HepG2 (cell line): ENCODE data around the gene DAGLB. TPM values are rescaled to one million over a fixed set of nuclear protein-coding genes. Genes with fewer than 3 reads are reported as not detected.

Experiments
- ATAC-seq: fragments of 200-7000 bp; cut with Tn5 transposase; 3 replicates; pipeline ENCODE4 v1.9.1; 2020; ENCODE audit warnings: mild to moderate bottlenecking, moderate library complexity
- BruUV-seq: library from RNA; stranded (reverse); fragments of 400-500 nt; replicated peaks from 2 replicates; lab custom pipeline; 2021; lab: Mats Ljungman, UMichigan
- CTCF ChIA-PET: fragments of 300-600 bp; formaldehyde crosslinking; extraction: SDS; loops from one replicate; lab custom pipeline; 2021; ENCODE audit warnings: low total read pairs, inconsistent platforms, low intra/inter-chr PET ratio; lab: Yijun Ruan, JAX
- POLR2A ChIA-PET: fragments of 350-600 bp; sonication (Branson Sonifier 250); formaldehyde crosslinking; loops from one replicate; lab custom pipeline; 2020; ENCODE audit warnings: antibody characterized with exemption, inconsistent platforms; lab: Yijun Ruan, JAX
- DNase-seq: peaks from one replicate; pipeline ENCODE4 v3.0.0-alpha.2; 2015; ENCODE audit warnings: low spot score
- FAIRE-seq: peaks from 3 replicates; lab custom pipeline; 2011; peaks lifted over from hg19 to GRCh38; lab: Jason Lieb, UNC
- H2AFZ ChIP-seq: one replicate; pipeline ENCODE4 v1.6.1; 2011; ENCODE audit warnings: low read length, inconsistent platforms
- H3K27ac ChIP-seq: fragments of 300-600 bp; 3 replicates; pipeline ENCODE4 v1.8.0; 2011; ENCODE audit warnings: mixed run types, mild to moderate bottlenecking, mixed read lengths, low read length, inconsistent platforms; ENCODE audit not compliant: insufficient read depth; ENCODE audit errors: extremely low read length
- H3K27me3 ChIP-seq, 2 experiments: fragments of 200-600 bp in 1 of 2; 2 replicates in 1 of 2; 3 replicates in 1 of 2; pipeline versions ENCODE4 v1.6.0 to v1.8.0; 2011; ENCODE audit warnings: low read length in 2 of 2, mild to moderate bottlenecking in 2 of 2, moderate library complexity in 2 of 2, inconsistent platforms in 1 of 2; ENCODE audit not compliant: insufficient read depth in 2 of 2, control insufficient read depth in 1 of 2
- H3K36me3 ChIP-seq, 2 experiments: fragments of 200-600 bp in 1 of 2; replicated peaks in 1 of 2; 2 replicates in 1 of 2; 3 replicates in 1 of 2; pipeline versions ENCODE4 v1.5.1 to v1.8.0; 2011; ENCODE audit warnings: low read length in 2 of 2, inconsistent platforms in 1 of 2; ENCODE audit not compliant: insufficient read depth in 2 of 2, control insufficient read depth in 1 of 2
- H3K4me1 ChIP-seq: 2 replicates; pipeline ENCODE4 v1.5.1; 2012; ENCODE audit warnings: low read length, inconsistent platforms; ENCODE audit not compliant: insufficient read depth
- H3K4me2 ChIP-seq: 2 replicates; pipeline ENCODE4 v1.6.0; 2011; ENCODE audit warnings: low read depth, low read length, inconsistent platforms
- H3K4me3 ChIP-seq, 3 experiments: fragments of 200-600 bp in 1 of 3; sonication (generic), shearing (Covaris generic) in 1 of 3; replicated peaks in 1 of 3; 2 replicates each; pipeline ENCODE4 v1.5.1; 2011 to 2016; ENCODE audit warnings: low read length in 3 of 3, inconsistent platforms in 2 of 3, low read depth in 2 of 3, mild to moderate bottlenecking in 2 of 3, control low read depth in 1 of 3, mixed read lengths in 1 of 3; ENCODE audit not compliant: insufficient read depth in 1 of 3
- H3K79me2 ChIP-seq: one replicate; pipeline ENCODE4 v1.6.1; 2011; ENCODE audit warnings: low read length, inconsistent platforms; ENCODE audit not compliant: insufficient read depth
- H3K9ac ChIP-seq: 2 replicates; pipeline ENCODE4 v1.6.0; 2011; ENCODE audit warnings: mild to moderate bottlenecking, low read depth, low read length, inconsistent platforms; ENCODE audit not compliant: insufficient read depth
- H3K9me3 ChIP-seq: 2 replicates; pipeline ENCODE4 v1.5.1; 2012; ENCODE audit warnings: mild to moderate bottlenecking, low read length
- H4K20me1 ChIP-seq: 2 replicates; pipeline ENCODE4 v1.6.0; 2011; ENCODE audit warnings: inconsistent platforms, mild to moderate bottlenecking, low read length, moderate library complexity; ENCODE audit not compliant: insufficient read depth
- AGO1 ChIP-seq: fragments of 200-400 bp; formaldehyde crosslinking; IDR thresholded peaks from 2 replicates; pipeline ENCODE4 v1.6.1; 2017; ENCODE audit warnings: mild to moderate bottlenecking, low read depth, low read length, moderate library complexity; ENCODE audit not compliant: poor library complexity, severe bottlenecking
- E2F1 ChIP-seq: sonication (generic); formaldehyde crosslinking; IDR thresholded peaks from 2 replicates; pipeline ENCODE4 v1.5.0; 2020; ENCODE audit warnings: missing genetic modification reagents
- MYPOP ChIP-seq: sonication (generic); formaldehyde crosslinking; IDR thresholded peaks from 2 replicates; pipeline ENCODE4 v1.8.1; 2023; ENCODE audit warnings: mild to moderate bottlenecking, moderate library complexity, missing genetic modification reagents
- RAD51 ChIP-seq: fragments of 450-650 bp; IDR thresholded peaks from 2 replicates; pipeline ENCODE4 v1.6.1; 2016; ENCODE audit warnings: borderline replicate concordance
- SIN3B ChIP-seq: fragments of 150-350 bp; IDR thresholded peaks from 2 replicates; pipeline ENCODE4 v1.6.1; 2014; ENCODE audit warnings: low read length
- SRF ChIP-seq: IDR thresholded peaks from 2 replicates; pipeline ENCODE4 v1.6.1; 2011; ENCODE audit warnings: mild to moderate bottlenecking, low read depth, low read length, moderate library complexity
- UBTF ChIP-seq: sonication (generic); formaldehyde crosslinking; IDR thresholded peaks from 2 replicates; pipeline ENCODE4 v1.4.0; 2020; ENCODE audit warnings: mild to moderate bottlenecking, missing genetic modification reagents
- ZFP36L1 ChIP-seq: sonication (generic); formaldehyde crosslinking; IDR thresholded peaks from 2 replicates; pipeline ENCODE4 v1.8.0; 2022; ENCODE audit warnings: mild to moderate bottlenecking, missing genetic modification reagents, moderate library complexity
- ZKSCAN8 ChIP-seq: IDR thresholded peaks from 2 replicates; pipeline ENCODE4 v1.6.1; 2016; ENCODE audit warnings: borderline replicate concordance, missing genetic modification reagents, missing compliant biosample characterization
- ZMAT3 ChIP-seq: sonication (generic); formaldehyde crosslinking; conservative IDR thresholded peaks from 2 replicates; pipeline ENCODE4 v1.7.0; 2021; ENCODE audit warnings: missing genetic modification reagents
- ZNF33A ChIP-seq: sonication (generic); formaldehyde crosslinking; IDR thresholded peaks from 2 replicates; pipeline ENCODE4 v1.5.1; 2020; ENCODE audit warnings: missing genetic modification reagents, mild to moderate bottlenecking, moderate library complexity, borderline replicate concordance
- ZNF674 ChIP-seq: sonication (generic); formaldehyde crosslinking; IDR thresholded peaks from 2 replicates; pipeline ENCODE4 v1.5.0; 2020; ENCODE audit warnings: low read depth, mild to moderate bottlenecking, missing genetic modification reagents
- ZNF83 ChIP-seq: sonication (generic); formaldehyde crosslinking; IDR thresholded peaks from 2 replicates; pipeline ENCODE4 v1.4.0; 2020; ENCODE audit warnings: missing genetic modification reagents, mild to moderate bottlenecking, borderline replicate concordance
- ZSCAN20 ChIP-seq: sonication (generic); formaldehyde crosslinking; IDR thresholded peaks from 2 replicates; pipeline ENCODE4 v1.4.0; 2020; ENCODE audit warnings: missing genetic modification reagents, mild to moderate bottlenecking, borderline replicate concordance
- WGBS: methylation state at CpG from one replicate; pipeline ENCODE4 v1.1.6; 2017; ENCODE audit warnings: low lambda C conversion rate; 5-methylcytosine and 5-hydroxymethylcytosine counted together
- in situ Hi-C: cut with HindIII; loops from 2 replicates; pipeline ENCODE4 v1.10.0; 2017; ENCODE audit warnings: low pct_unique_long_range_greater_than_20kb; ENCODE audit not compliant: extremely low pct_ligation_motif_present
- intact Hi-C: fragments of 100-400 bp; cut with micrococcal nuclease; formaldehyde crosslinking; loops from one replicate; pipeline ENCODE4 v1.10.0; 2022; ENCODE audit not compliant: unreplicated experiment
- polyA plus RNA-seq, 8 experiments: library from polyadenylated mRNA; depleted of rRNA in 3 of 8; stranded (reverse) in 7 of 8; unstranded in 1 of 8; fragments of >200 nt; fragmentation: Illumina TruSeq in 4 of 8; extraction: Trizol in 4 of 8; gene quantifications; 2 replicates each; pipeline versions ENCODE4 v1.2.1 to v1.2.3, GENCODE V29; 2011 to 2016; ENCODE audit warnings: low read depth in 4 of 8, missing spikeins in 1 of 8, mixed read lengths in 1 of 8; ENCODE audit not compliant: insufficient read depth in 1 of 8
- total RNA-seq, 5 experiments: library from RNA; depleted of rRNA; stranded (reverse); fragments of >200 nt; fragmentation: Illumina TruSeq; extraction: Trizol; gene quantifications; 2 replicates each; pipeline ENCODE4 v1.2.3, GENCODE V29; 2016; ENCODE audit warnings: low read depth in 1 of 5

Gene DAGLB
- total and polyA plus RNA-seq, 2 of the 13 experiments (the other 11 are each of a cell fraction or from before 2014, with no cell fraction given): 7.9 to 9.8 TPM

GRCh38 chr7:6425948-6426347 lies 21.8 kb downstream of the DAGLB start:
- intact Hi-C loops: no loop called here
- FAIRE-seq (no peak), ATAC-seq (no peak), DNase-seq (no peak)
- TF ChIP-seq ZNF674 (CRISPR knock-in tag): no peak
- TF ChIP-seq ZKSCAN8 (CRISPR knock-in tag): no peak
- TF ChIP-seq E2F1 (CRISPR knock-in tag): no peak
- no peak for TF ChIP-seq ZNF33A
- TF ChIP-seq MYPOP (CRISPR knock-in tag): no peak
- no peak for TF ChIP-seq UBTF
- TF ChIP-seq ZSCAN20 (CRISPR knock-in tag): no peak
- TF ChIP-seq RAD51: no peak
- no peak for TF ChIP-seq ZFP36L1 (CRISPR knock-in tag)
- TF ChIP-seq AGO1: no peak
- TF ChIP-seq ZNF83 (CRISPR knock-in tag): no peak
- TF ChIP-seq SRF: no peak
- TF ChIP-seq SIN3B: no peak
- TF ChIP-seq ZMAT3: no peak
- Histone ChIP-seq H3K79me2 (no peaks in the 10 kb centered on the region), H3K9me3 (no peaks in the 10 kb centered on the region), H4K20me1 (no peaks in the 10 kb centered on the region), H3K9ac (no peak overlapping the region), H3K4me3 (no peak overlapping the region), H3K4me2 (no peak overlapping the region), H3K4me1 (no peaks in the 10 kb centered on the region), H3K27ac (no peak overlapping the region), H3K27me3 (no peaks in the 10 kb centered on the region), H2AFZ (no peak overlapping the region), H3K36me3 (peaks cover 12 to 38% of the 10 kb centered on the region in 2 experiments; a peak in 4 of 5 replicates)
- in situ Hi-C loops: no loop called here
- no TSS peak for BruUV-seq
- POLR2A ChIA-PET: no interaction called here
- CTCF ChIA-PET: no interaction called here
- WGBS: 96% methylated on average over 10 of the region's 15 CpGs
